Activated T-helper 1 cell treated with anti-CD3 and anti-CD28 coated beads, Interleukin-12 subunit alpha, Interleukin-12 subunit beta, Interleukin-2, Interleukin-4 antibody, amounts not matched to agents 30 ng/mL and 10 ng/mL and 1 ng/mL, durations not matched to agents 14 hours and 24 hours and 36 hours (primary cell): ENCODE data around the gene OAF. TPM values are rescaled to one million over a fixed set of nuclear protein-coding genes. Genes with fewer than 3 reads are reported as not detected.

Source experiments
- DNase-seq: peaks from one replicate; pipeline ENCODE4 v3.0.0; 2021; ENCODE audit warnings: low spot score
- H3K27ac Mint-ChIP-seq: one replicate; pipeline ENCODE4 v1.8.0; 2021; ENCODE audit warnings: mild to moderate bottlenecking, mixed read lengths
- H3K27me3 Mint-ChIP-seq: one replicate; pipeline ENCODE4 v1.8.0; 2022; ENCODE audit warnings: mild to moderate bottlenecking, moderate library complexity, mixed read lengths; ENCODE audit not compliant: insufficient read depth
- H3K36me3 Mint-ChIP-seq: one replicate; pipeline ENCODE4 v1.8.0; 2021; ENCODE audit warnings: low read depth, mixed read lengths
- H3K4me1 Mint-ChIP-seq: one replicate; pipeline ENCODE4 v1.8.0; 2021; ENCODE audit warnings: low read depth, mixed read lengths
- H3K4me3 Mint-ChIP-seq: one replicate; pipeline ENCODE4 v1.8.0; 2021; ENCODE audit warnings: mild to moderate bottlenecking, moderate library complexity, mixed read lengths
- H3K9me3 Mint-ChIP-seq: one replicate; pipeline ENCODE4 v1.8.0; 2021; ENCODE audit warnings: mixed read lengths
- intact Hi-C: fragments of 100-400 bp; cut with micrococcal nuclease; formaldehyde crosslinking; loops from one replicate; pipeline ENCODE4 v1.15.1; 2024
- total RNA-seq: library from RNA; stranded (reverse); gene quantifications from 2 replicates; pipeline ENCODE4 v1.2.3, GENCODE V29; 2022

The OAF gene
- total RNA-seq, 1 donor from 2014 or later = 6.7 TPM

DNA sequence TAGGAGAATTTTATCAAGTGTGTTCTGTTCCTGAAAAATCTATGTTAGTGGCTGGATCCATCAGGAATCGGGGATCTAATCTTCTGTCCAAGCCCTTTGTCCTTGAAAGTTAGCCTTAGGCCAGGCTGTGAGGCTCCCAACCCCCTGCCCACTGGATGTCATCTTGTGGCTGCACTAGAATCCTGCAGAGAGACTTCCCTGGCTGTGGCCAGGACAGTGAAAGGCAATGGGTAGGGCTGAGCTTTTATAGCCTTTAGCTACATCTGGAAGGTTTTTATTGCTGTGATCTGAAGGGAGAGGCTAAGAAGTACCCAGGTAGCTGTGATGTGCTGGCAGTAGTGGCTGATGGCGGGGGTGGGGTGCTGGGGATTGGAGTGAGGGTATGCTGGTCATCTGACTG lies 2.1 kb downstream of the OAF start:
- Mint-ChIP-seq H3K36me3 (peaks cover 2% of the 10 kb centered on the region), H3K4me3 (no peak overlapping the region), H3K27me3 (peaks cover 43% of the 10 kb centered on the region), H3K9me3 (no peaks in the 10 kb centered on the region), H3K4me1 (peaks cover 13% of the 10 kb centered on the region), H3K27ac (no peak overlapping the region)
- DNase-seq = no peak
- intact Hi-C loops = no loop called here

DNA sequence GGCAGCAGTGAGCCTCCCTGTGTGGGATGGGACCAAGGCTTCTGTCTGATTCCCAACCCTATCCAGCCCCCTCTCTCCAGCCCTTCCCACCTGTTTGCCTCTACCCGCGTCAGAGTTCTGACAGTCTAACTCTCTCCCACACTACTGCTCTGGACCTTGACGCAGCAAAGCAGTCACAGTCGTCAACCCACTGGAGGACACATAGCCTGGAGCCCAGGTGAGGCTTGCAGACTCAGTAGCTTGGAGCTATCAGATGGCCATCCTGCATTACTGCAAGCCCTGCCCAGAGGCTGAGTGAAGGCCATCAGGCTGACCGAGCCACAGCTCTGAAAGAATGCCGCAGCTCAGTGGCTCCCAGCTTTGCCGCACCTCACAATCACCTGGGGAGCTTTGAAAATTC lies 3.7 kb downstream of the OAF start:
- H3K4me1 Mint-ChIP-seq = peaks cover 13% of the 10 kb centered on the region
- peaks cover 27% of the 10 kb centered on the region for H3K27me3 Mint-ChIP-seq
- peaks cover 2% of the 10 kb centered on the region for H3K36me3 Mint-ChIP-seq
- intact Hi-C loops = no loop called here
- H3K27ac Mint-ChIP-seq = no peak overlapping the region
- H3K9me3 Mint-ChIP-seq = no peaks in the 10 kb centered on the region
- H3K4me3 Mint-ChIP-seq = no peak overlapping the region
- DNase-seq = no peak

DNA sequence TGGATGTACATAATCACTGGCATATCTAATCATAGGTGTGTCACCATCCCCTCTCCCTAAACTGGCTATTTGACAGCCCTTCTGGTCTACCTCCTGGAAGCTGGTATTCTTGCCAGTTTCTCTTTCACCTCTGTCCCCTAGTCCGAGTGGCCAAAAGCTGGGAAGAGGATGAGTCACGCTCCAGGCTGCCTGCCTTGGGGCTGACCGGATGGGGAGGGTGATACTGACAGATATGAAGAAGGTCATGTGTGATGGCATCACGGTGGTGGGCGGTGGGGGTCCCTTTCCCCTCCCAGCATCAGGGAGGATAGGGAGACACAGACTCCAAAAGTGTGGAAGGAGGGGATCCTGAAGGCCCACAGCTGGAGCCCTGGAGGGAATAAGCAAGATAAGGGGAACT lies 4.8 kb downstream of the OAF start:
- intact Hi-C loops = no loop called here
- no peak overlapping the region for H3K4me3 Mint-ChIP-seq
- DNase-seq = no peak
- no peaks in the 10 kb centered on the region for H3K9me3 Mint-ChIP-seq
- peaks cover 5% of the 10 kb centered on the region for H3K4me1 Mint-ChIP-seq
- H3K36me3 Mint-ChIP-seq = peaks cover 2% of the 10 kb centered on the region
- H3K27me3 Mint-ChIP-seq = peaks cover 27% of the 10 kb centered on the region
- no peak overlapping the region for H3K27ac Mint-ChIP-seq

DNA sequence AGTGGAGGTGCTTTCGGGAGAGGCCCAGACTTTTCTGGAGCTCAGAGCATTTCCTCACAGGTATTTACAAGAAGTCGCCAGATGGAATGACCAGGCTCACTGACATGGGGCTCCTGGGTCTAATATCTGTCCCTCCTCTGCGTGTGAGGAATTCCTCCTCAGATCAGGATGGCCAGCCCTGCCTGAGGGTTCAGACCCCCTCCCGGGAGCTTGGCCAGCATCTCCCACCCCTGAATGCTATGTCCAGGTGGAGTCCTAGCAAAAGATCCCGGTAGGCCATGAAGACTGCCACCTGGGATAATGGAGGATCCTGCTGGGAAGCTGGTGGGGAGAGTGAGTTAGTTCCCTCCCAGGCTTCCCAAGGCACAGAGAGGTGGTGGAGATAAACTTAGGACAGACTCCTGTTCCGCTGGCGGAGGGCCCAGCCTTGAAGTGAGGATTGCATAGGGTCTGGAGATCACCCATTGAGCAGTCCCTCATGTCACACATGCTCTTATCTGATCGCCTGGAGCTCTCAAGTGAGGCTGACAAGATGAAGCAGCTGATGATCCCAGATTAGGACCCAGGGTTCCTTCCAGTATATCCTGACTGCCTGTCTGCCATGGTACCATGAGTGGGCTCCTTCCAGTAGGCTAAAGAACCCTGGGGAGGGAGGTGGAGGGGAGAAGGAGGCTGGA lies 5.7 kb downstream of the OAF start:
- peaks cover 25% of the 10 kb centered on the region for H3K27me3 Mint-ChIP-seq
- no peak overlapping the region for H3K27ac Mint-ChIP-seq
- H3K36me3 Mint-ChIP-seq = peaks cover 1% of the 10 kb centered on the region
- H3K9me3 Mint-ChIP-seq = no peaks in the 10 kb centered on the region
- DNase-seq = no peak
- no peak overlapping the region for H3K4me3 Mint-ChIP-seq
- peaks cover 8% of the 10 kb centered on the region for H3K4me1 Mint-ChIP-seq
- intact Hi-C loops = no loop called here

DNA sequence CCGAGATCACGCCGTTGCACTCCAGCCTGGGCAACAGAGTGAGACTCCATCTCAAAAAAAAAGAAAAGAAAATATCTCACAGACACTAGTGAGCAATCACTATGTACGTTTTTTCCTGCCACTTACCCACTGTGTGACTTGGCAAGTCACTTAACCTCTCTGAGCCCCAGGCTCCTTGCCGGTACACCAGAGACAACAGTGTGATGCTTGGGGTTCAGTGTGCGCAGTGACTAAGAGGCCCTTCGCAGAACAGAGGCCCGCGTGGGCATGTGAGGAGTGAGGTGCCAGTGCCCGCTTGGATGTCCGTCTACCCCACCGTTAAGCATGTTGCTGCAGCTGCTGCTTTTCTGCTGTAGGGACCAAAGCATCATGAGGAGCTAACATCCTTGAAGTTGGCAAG lies 6.7 kb downstream of the OAF start:
- no peaks in the 10 kb centered on the region for H3K9me3 Mint-ChIP-seq
- intact Hi-C loops = no loop called here

DNA sequence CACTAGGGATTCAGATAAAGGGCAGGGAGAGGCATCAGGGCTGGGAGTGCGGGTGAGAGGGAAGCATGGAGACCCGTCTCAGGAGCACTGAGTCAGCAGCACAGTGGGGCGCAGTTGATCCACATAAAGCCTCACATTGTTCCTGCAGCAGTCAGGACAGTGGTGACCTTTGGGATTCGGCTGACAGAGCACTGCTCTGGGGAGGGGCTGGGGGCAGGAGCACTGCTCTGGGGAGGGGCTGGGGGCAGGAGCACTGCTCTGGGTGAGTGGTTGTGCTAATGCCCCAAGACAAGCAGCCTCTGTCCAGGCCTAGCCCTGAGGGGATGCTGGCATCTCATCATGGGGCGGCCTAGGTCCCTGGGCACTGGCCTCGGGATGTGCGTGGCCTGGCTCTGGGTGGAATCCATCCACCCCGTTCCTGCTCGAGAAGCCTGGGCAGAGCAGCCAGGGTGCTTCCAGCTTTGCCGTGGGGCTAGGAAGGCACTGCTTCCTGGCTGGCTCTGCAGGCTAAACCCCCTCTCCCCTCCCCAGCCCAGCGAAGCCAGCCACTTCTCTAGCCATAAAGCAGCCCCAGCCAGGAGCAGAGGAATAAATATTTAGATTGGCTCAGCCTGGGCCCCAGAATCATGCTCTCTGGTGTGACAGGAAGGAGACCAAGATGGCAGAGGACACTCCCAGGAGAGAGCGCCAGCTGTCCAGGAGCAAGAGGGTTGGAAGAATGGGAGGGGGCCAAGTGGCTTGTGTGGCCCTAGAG lies 7.3 kb downstream of the OAF start:
- Mint-ChIP-seq H3K4me3 (no peak overlapping the region), H3K27ac (no peak overlapping the region), H3K36me3 (no peaks in the 10 kb centered on the region), H3K4me1 (peaks cover 8% of the 10 kb centered on the region), H3K9me3 (no peaks in the 10 kb centered on the region), H3K27me3 (peaks cover 13% of the 10 kb centered on the region)
- intact Hi-C loops = no loop called here
- no peak for DNase-seq

More for the DNA sequence above, 6.7 kb downstream of the OAF start:
- DNase-seq = no peak
- H3K36me3 Mint-ChIP-seq = no peaks in the 10 kb centered on the region
- peaks cover 17% of the 10 kb centered on the region for H3K27me3 Mint-ChIP-seq
- peaks cover 8% of the 10 kb centered on the region for H3K4me1 Mint-ChIP-seq
- H3K4me3 Mint-ChIP-seq = no peak overlapping the region
- H3K27ac Mint-ChIP-seq = no peak overlapping the region

DNA sequence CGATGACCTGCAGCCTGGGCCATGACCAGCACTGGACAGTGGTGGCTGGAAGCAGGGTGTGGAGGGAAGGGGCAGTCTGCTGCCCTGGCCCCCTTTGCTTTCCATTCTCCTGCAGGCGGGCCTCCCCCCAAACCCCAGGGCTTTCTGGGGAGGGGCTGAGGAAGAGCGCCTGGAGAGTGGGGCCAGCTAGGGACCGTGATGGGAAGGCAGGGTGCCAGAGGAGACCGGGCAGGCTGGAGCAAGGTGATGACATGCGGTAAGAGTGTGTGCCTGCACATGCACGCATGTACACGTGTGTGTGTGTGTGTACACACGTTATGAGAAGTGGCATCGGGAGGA lies 7.8 kb downstream of the OAF start:
- Mint-ChIP-seq H3K4me3 (no peak overlapping the region), H3K36me3 (no peaks in the 10 kb centered on the region), H3K27me3 (peaks cover 10% of the 10 kb centered on the region), H3K9me3 (no peaks in the 10 kb centered on the region), H3K27ac (no peak overlapping the region), H3K4me1 (peaks cover 8% of the 10 kb centered on the region)
- intact Hi-C loops = no loop called here
- DNase-seq = no peak

DNA sequence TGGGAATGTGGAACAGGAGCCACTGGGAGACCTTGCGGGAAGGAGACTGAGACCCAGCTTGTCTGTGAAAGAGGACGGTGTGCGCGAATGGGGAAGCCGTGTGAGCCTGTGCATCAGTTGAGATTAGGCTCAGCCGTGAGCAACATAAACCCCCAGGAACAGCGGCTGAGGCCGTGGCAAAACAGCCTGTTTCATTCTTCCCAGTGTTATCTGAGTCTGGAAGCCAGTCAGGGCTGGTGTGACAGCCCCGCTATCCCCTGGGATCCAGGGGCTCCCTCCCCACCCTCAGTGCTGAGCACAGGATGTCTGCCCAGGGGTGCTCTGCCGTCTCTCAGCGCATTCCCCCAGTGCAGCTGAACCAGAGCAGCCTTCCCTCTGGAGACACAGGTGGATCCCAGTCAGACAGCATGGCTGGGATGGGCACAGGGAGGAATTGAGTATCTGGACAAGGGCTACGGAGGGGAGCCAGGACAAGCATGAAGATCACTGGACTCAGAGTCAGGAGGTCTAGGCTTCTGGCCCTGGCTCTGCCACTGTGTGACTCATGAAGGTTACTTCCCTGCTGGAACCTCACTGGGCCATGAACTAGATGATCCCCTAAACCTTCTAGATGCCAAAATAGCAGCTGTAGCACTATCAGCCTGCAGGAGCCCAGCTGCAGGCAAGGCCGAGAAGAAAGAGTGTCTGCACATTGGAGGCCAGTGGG lies 8.6 kb downstream of the OAF start:
- Mint-ChIP-seq H3K36me3 (no peaks in the 10 kb centered on the region), H3K27me3 (peaks cover 3% of the 10 kb centered on the region), H3K27ac (no peak overlapping the region), H3K4me1 (peaks cover 8% of the 10 kb centered on the region), H3K9me3 (no peaks in the 10 kb centered on the region), H3K4me3 (no peak overlapping the region)
- intact Hi-C loops = no loop called here
- no peak for DNase-seq

DNA sequence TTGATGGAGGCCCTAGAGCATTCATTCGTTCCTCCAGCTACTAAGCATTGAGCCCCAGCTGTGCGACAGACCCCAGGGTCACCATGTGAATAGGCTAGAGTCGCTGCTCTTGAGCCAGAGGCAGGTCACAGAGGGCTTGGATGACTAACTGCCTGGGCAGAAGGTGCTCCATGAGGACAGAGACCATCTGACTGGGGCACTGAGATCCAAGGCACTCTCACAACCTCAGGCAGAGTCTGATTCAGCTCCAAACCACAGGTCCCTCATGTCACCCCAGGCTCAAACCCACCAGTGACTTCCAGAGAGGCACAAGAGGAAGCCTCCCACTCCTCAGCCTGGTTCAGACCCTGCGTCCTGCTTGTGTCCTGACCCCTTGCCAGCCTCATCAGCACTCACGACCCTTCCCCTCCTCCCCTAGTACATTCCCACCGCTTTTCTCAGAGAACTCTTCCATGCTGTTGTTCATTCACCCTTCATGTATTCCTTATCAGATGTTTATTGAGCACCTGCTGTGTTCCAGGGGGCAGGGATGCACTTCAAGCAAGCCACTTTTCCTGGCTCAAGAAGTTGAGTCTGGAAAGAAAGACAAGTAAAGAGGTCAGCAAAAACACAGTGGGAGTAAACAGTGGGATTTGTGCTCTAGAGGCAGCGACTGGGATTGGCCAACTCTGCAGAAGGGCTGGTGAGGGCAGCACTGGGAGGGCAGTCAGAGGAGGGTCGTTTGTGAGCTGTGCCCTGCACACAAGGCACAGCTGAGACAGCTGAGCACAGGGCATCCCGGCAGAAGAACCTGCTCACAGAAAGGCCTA lies 9.3 kb downstream of the OAF start:
- Mint-ChIP-seq H3K27ac (no peak overlapping the region), H3K9me3 (no peaks in the 10 kb centered on the region), H3K4me3 (no peak overlapping the region), H3K4me1 (peaks cover 8% of the 10 kb centered on the region), H3K36me3 (no peaks in the 10 kb centered on the region), H3K27me3 (peaks cover 6% of the 10 kb centered on the region)
- intact Hi-C loops = no loop called here
- DNase-seq = no peak

DNA sequence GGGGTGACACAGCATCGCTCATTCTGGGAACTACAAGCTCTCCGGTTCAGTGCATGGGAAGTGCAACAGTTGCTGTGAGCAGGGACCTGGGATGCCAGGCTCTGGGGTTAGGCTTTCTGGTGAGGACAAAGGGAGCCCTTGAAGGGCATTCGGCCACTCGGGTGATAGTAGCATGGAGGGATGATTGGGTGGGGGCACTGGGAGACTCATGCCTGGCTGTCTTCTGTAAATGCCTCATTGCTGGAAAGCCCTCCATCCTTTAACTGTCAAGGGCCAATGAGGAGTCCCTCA lies 9.9 kb downstream of the OAF start:
- peaks cover 6% of the 10 kb centered on the region for H3K27me3 Mint-ChIP-seq
- H3K36me3 Mint-ChIP-seq = no peaks in the 10 kb centered on the region
- DNase-seq = no peak
- intact Hi-C loops = no loop called here
- no peak overlapping the region for H3K27ac Mint-ChIP-seq
- no peaks in the 10 kb centered on the region for H3K9me3 Mint-ChIP-seq
- no peak overlapping the region for H3K4me3 Mint-ChIP-seq
- H3K4me1 Mint-ChIP-seq = peaks cover 8% of the 10 kb centered on the region

DNA sequence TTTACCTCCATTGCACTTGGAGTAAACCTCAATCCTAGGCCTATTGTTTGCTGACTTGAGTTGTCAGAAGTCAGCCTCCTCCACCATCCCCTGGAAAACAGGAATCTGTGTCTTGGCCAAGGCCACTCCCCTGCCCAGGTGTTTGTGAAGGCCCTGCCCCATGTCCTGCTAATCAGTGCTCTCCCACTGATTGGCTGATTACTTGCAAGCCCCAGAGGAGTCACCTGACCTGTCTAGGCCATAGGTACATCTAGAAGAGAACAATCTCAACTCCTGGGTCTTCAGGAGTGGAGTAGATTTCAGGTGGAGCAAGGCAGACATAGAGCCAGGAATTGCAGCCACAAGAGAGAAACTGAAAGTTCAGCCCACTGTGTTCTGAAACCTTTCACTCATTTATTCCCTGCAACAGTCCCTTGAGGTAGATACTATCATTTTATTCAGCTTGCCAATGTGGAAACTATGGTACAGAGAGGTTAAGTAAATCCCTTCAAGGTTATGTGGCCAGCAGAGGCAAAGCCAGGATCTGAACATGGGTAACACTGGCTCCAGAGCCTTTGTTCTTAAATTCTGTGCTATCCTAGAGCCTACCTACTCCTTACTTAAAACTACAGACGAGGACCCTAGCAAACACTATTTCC lies 10.4 kb downstream of the OAF start:
- DNase-seq = no peak
- no peak overlapping the region for H3K27ac Mint-ChIP-seq
- H3K27me3 Mint-ChIP-seq = peaks cover 6% of the 10 kb centered on the region
- H3K4me3 Mint-ChIP-seq = no peak overlapping the region
- intact Hi-C loops = no loop called here
- no peaks in the 10 kb centered on the region for H3K9me3 Mint-ChIP-seq
- H3K4me1 Mint-ChIP-seq = peaks cover 8% of the 10 kb centered on the region
- no peaks in the 10 kb centered on the region for H3K36me3 Mint-ChIP-seq

DNA sequence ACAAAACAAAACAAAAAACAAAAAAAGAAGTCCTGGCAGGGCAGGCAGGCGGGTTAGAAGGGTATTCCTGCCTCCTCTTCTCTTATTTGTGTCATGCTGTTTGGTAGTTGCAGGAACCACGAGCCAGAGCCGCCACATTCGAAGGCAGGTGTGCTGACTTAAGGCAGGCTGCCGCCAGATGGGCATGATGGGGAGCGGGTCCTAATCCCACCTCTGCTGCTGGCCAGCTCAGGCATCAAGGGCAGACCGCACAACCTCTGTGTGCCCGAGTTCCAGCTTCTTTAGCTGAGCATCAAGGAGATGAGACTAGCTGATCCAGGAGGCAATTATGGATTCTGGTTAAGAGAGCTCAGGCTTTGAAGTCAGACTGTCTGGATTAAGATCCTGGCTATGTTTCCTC lies 12.1 kb downstream of the OAF start:
- Mint-ChIP-seq H3K4me1 (peaks cover 8% of the 10 kb centered on the region), H3K4me3 (no peak overlapping the region), H3K27me3 (peaks cover 6% of the 10 kb centered on the region), H3K27ac (no peak overlapping the region), H3K9me3 (no peaks in the 10 kb centered on the region), H3K36me3 (no peaks in the 10 kb centered on the region)
- no peak for DNase-seq
- intact Hi-C loops = no loop called here
